Neural cell (in vitro differentiated cells): ENCODE data around the gene SDK1. TPM values are rescaled to one million over a fixed set of nuclear protein-coding genes. Genes with fewer than 3 reads are reported as not detected.

Experiments used
- H2AFZ ChIP-seq: fragments of 200-600, 300-800 bp; sonication (generic), shearing (Covaris generic); 2 replicates; pipeline ENCODE4 v1.6.0; 2014; ENCODE audit warnings: low read depth, mild to moderate bottlenecking, antibody characterized with exemption, low read length, moderate library complexity
- H3F3A ChIP-seq: fragments of 200-600 bp; shearing (Covaris generic); 2 replicates; pipeline ENCODE4 v1.6.1; 2016; ENCODE audit warnings: mild to moderate bottlenecking, moderate library complexity, mixed read lengths, antibody characterized with exemption, low read length; ENCODE audit not compliant: insufficient read depth, poor library complexity, severe bottlenecking
- H3K27ac ChIP-seq: fragments of 200-600, 300-800 bp; sonication (generic), shearing (Covaris generic); 2 replicates; pipeline ENCODE4 v1.5.1; 2014; ENCODE audit warnings: mild to moderate bottlenecking, low read length, moderate library complexity
- H3K27me3 ChIP-seq: fragments of 300-800, 200-600 bp; sonication (generic), shearing (Covaris generic); 2 replicates; pipeline ENCODE4 v1.6.0; 2014; ENCODE audit warnings: mild to moderate bottlenecking, low read depth, low read length, moderate library complexity; ENCODE audit not compliant: insufficient read depth
- H3K36me3 ChIP-seq: fragments of 300-800, 200-600 bp; sonication (generic), shearing (Covaris generic); 2 replicates; pipeline ENCODE4 v1.5.1; 2014; ENCODE audit warnings: mild to moderate bottlenecking, antibody characterized with exemption, low read length, moderate library complexity; ENCODE audit not compliant: insufficient read depth
- H3K4me2 ChIP-seq: fragments of 300-800, 200-600 bp; sonication (generic), shearing (Covaris generic); 2 replicates; pipeline ENCODE4 v1.6.0; 2014; ENCODE audit warnings: mild to moderate bottlenecking, low read length
- H3K4me3 ChIP-seq: fragments of 300-800, 200-600 bp; sonication (generic), shearing (Covaris generic); 2 replicates; pipeline ENCODE4 v1.5.1; 2014; ENCODE audit warnings: mild to moderate bottlenecking, low read length, moderate library complexity
- H3K79me2 ChIP-seq: fragments of 200-600 bp; shearing (Covaris generic); replicated peaks from 2 replicates; pipeline ENCODE4 v1.6.0; 2014; ENCODE audit warnings: mild to moderate bottlenecking, low read length, moderate library complexity; ENCODE audit not compliant: insufficient read depth
- H3K9ac ChIP-seq: fragments of 300-800, 200-600 bp; sonication (generic), shearing (Covaris generic); 2 replicates; pipeline ENCODE4 v1.6.1; 2016; ENCODE audit warnings: mild to moderate bottlenecking, low read length, mixed read lengths
- H3K9me2 ChIP-seq: fragments of 200-600 bp; shearing (Covaris generic); 2 replicates; pipeline ENCODE4 v1.6.1; 2016; ENCODE audit warnings: mild to moderate bottlenecking, low read length, mixed read lengths; ENCODE audit not compliant: insufficient read depth
- H3K9me3 ChIP-seq: fragments of 200-600, 300-800 bp; sonication (generic), shearing (Covaris generic); 2 replicates; pipeline ENCODE4 v1.6.1; 2016; ENCODE audit warnings: mild to moderate bottlenecking, mixed run types, low read length, moderate library complexity, mixed read lengths
- H4K20me1 ChIP-seq: fragments of 200-600 bp; shearing (Covaris generic); 2 replicates; pipeline ENCODE4 v1.6.1; 2016; ENCODE audit warnings: mild to moderate bottlenecking, mixed run types; ENCODE audit not compliant: insufficient read depth
- EP300 ChIP-seq: fragments of 450-650 bp; conservative IDR thresholded peaks from 2 replicates; pipeline ENCODE4 v1.6.1; 2014; ENCODE audit warnings: antibody characterized with exemption, mild to moderate bottlenecking, moderate library complexity; ENCODE audit not compliant: poor library complexity, severe bottlenecking
- EZH2 ChIP-seq: fragments of 200-600, 300-800 bp; shearing (Covaris generic), sonication (generic); IDR thresholded peaks from 2 replicates; pipeline ENCODE4 v1.6.1; 2014; ENCODE audit warnings: antibody characterized with exemption, low read length, borderline replicate concordance, mild to moderate bottlenecking; ENCODE audit not compliant: insufficient read depth, poor library complexity, severe bottlenecking
- MXI1 ChIP-seq: fragments of 450-650 bp; conservative IDR thresholded peaks from 2 replicates; pipeline ENCODE4 v1.6.1; 2014; ENCODE audit warnings: antibody characterized with exemption, mild to moderate bottlenecking; ENCODE audit not compliant: poor library complexity, severe bottlenecking
- POLR2AphosphoS5 ChIP-seq: IDR thresholded peaks from 2 replicates; pipeline ENCODE4 v1.6.1; 2012
- RAD21 ChIP-seq: fragments of 450-650 bp; conservative IDR thresholded peaks from 2 replicates; pipeline ENCODE4 v1.6.1; 2014; ENCODE audit warnings: antibody characterized with exemption, mild to moderate bottlenecking, moderate library complexity
- REST ChIP-seq: IDR thresholded peaks from 2 replicates; pipeline ENCODE4 v1.6.1; 2012; ENCODE audit warnings: borderline replicate concordance
- SMC3 ChIP-seq: fragments of 450-650 bp; conservative IDR thresholded peaks from 2 replicates; pipeline ENCODE4 v1.6.1; 2014; ENCODE audit warnings: antibody characterized with exemption, mild to moderate bottlenecking, moderate library complexity; ENCODE audit not compliant: poor library complexity
- TAF1 ChIP-seq: IDR thresholded peaks from 2 replicates; pipeline ENCODE4 v1.6.1; 2012; ENCODE audit warnings: low read depth
- polyA plus RNA-seq: library from polyadenylated mRNA; depleted of rRNA; stranded (reverse); fragments of >200 nt; gene quantifications from 2 replicates; pipeline ENCODE4 v1.2.3, GENCODE V29; 2014
- TF ChIP-seq, protein P1 (sequence below): fragments of 450-650 bp; IDR thresholded peaks from 2 replicates; pipeline ENCODE4 v1.5.1; 2014; ENCODE audit warnings: antibody characterized with exemption, mild to moderate bottlenecking, moderate library complexity; ENCODE audit not compliant: poor library complexity, severe bottlenecking

The SDK1 gene
- polyA plus RNA-seq, 1 donor from 2014 or later, result 2.7 TPM

DNA sequence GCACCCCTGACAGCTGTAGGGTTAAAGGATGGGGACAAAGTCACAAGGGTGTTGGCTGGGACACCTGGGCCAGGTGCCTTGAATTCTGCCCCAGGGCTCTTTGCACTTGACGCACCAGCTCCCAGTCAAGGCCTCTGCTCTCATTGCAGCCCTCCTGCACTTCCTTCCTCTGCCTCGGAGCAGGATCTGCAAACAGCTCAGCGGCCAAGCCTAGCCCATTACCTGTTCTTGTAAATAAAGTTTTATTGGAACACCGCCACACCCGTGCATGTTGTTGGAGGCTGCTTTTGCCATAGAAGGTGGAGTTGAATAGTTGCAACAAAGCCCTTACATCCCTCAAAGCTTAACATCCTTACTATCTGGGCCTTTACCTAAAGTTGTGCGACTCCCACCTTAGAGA, 897.2 kb downstream of the SDK1 start:
- no peak overlapping the region for H3K27ac ChIP-seq
- no peak overlapping the region for H3K4me2 ChIP-seq
- H3K79me2 ChIP-seq, result no peaks in the 10 kb centered on the region
- no peaks in the 10 kb centered on the region for H4K20me1 ChIP-seq
- no peaks in the 10 kb centered on the region for H3K9me3 ChIP-seq
- no peaks in the 10 kb centered on the region for H3K36me3 ChIP-seq
- no peak overlapping the region for H3K9ac ChIP-seq
- no peaks in the 10 kb centered on the region for H3K27me3 ChIP-seq
- H3K4me3 ChIP-seq, result no peak overlapping the region
- H3F3A ChIP-seq, result no peaks in the 10 kb centered on the region
- H2AFZ ChIP-seq, result no peak overlapping the region
- no peaks in the 10 kb centered on the region for H3K9me2 ChIP-seq
- TF ChIP-seq MXI1 (no peak), RAD21 (no peak), EP300 (no peak)

GRCh38 chr7:4200546-4201094, 899.6 kb downstream of the SDK1 start:
- no peak overlapping the region for H2AFZ ChIP-seq
- no peak for TF ChIP-seq TAF1
- no peak for TF ChIP-seq REST
- TF ChIP-seq EZH2, result no peak
- TF ChIP-seq EP300, result no peak
- no peak for TF ChIP-seq POLR2AphosphoS5
- TF ChIP-seq, protein P1, sequence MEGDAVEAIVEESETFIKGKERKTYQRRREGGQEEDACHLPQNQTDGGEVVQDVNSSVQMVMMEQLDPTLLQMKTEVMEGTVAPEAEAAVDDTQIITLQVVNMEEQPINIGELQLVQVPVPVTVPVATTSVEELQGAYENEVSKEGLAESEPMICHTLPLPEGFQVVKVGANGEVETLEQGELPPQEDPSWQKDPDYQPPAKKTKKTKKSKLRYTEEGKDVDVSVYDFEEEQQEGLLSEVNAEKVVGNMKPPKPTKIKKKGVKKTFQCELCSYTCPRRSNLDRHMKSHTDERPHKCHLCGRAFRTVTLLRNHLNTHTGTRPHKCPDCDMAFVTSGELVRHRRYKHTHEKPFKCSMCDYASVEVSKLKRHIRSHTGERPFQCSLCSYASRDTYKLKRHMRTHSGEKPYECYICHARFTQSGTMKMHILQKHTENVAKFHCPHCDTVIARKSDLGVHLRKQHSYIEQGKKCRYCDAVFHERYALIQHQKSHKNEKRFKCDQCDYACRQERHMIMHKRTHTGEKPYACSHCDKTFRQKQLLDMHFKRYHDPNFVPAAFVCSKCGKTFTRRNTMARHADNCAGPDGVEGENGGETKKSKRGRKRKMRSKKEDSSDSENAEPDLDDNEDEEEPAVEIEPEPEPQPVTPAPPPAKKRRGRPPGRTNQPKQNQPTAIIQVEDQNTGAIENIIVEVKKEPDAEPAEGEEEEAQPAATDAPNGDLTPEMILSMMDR, result no peak
- no peak for TF ChIP-seq SMC3
- TF ChIP-seq RAD21, result no peak
- TF ChIP-seq MXI1, result no peak
- no peaks in the 10 kb centered on the region for H3K9me2 ChIP-seq
- no peaks in the 10 kb centered on the region for H3F3A ChIP-seq
- no peaks in the 10 kb centered on the region for H4K20me1 ChIP-seq
- H3K27me3 ChIP-seq, result no peaks in the 10 kb centered on the region
- no peaks in the 10 kb centered on the region for H3K9me3 ChIP-seq
- no peak overlapping the region for H3K4me2 ChIP-seq
- H3K9ac ChIP-seq, result no peak overlapping the region
- H3K4me3 ChIP-seq, result no peak overlapping the region
- no peaks in the 10 kb centered on the region for H3K79me2 ChIP-seq
- H3K27ac ChIP-seq, result no peak overlapping the region
- no peaks in the 10 kb centered on the region for H3K36me3 ChIP-seq
